H1 (cell line): ENCODE results near the gene PPP1R3G. TPM values are rescaled to one million over a fixed set of nuclear protein-coding genes. Genes with fewer than 3 reads are reported as not detected.

ENCODE experiments used
- CTCF ChIA-PET: fragments of 300-600 bp; sonication (Branson Sonifier 250); formaldehyde crosslinking; loops from one replicate; lab custom pipeline; 2021; ENCODE audit not compliant: partially characterized antibody; lab: Charles Lee
- POLR2A ChIA-PET: fragments of 300-600 bp; sonication (Branson Sonifier 250); formaldehyde crosslinking; loops from one replicate; lab custom pipeline; 2021; ENCODE audit warnings: inconsistent platforms; ENCODE audit not compliant: partially characterized antibody; lab: Charles Lee
- DNase-seq, 2 experiments: peaks; one replicate each; pipeline versions ENCODE4 v3.0.0 to v3.0.0-alpha.2; 2010 to 2022; ENCODE audit warnings: low spot score in 2 of 2, low read depth in 1 of 2, mixed read lengths in 1 of 2
- FAIRE-seq: peaks from 2 replicates; lab custom pipeline; 2011; peaks lifted over from hg19 to GRCh38; lab: Jason Lieb, UNC
- H2AFZ ChIP-seq: 2 replicates; pipeline ENCODE4 v1.8.1; 2012; ENCODE audit warnings: low read length, inconsistent platforms
- H2AK5ac ChIP-seq: 2 replicates; pipeline ENCODE4 v1.6.1; 2013; ENCODE audit warnings: low read depth, low read length
- H2BK120ac ChIP-seq: replicated peaks from 2 replicates; pipeline ENCODE3; 2013; ENCODE audit warnings: low read depth, low read length, inconsistent platforms
- H2BK12ac ChIP-seq: 2 replicates; pipeline ENCODE4 v1.6.1; 2013; ENCODE audit warnings: low read depth, low read length
- H2BK15ac ChIP-seq: 2 replicates; pipeline ENCODE4 v1.6.1; 2013; ENCODE audit warnings: low read length
- H2BK20ac ChIP-seq: 2 replicates; pipeline ENCODE4 v1.6.1; 2013; ENCODE audit warnings: low read length
- H2BK5ac ChIP-seq: 2 replicates; pipeline ENCODE4 v1.6.1; 2013; ENCODE audit warnings: low read depth, low read length
- H3K14ac ChIP-seq: 2 replicates; pipeline ENCODE4 v1.6.1; 2013; ENCODE audit warnings: inconsistent platforms; ENCODE audit not compliant: insufficient read length
- H3K18ac ChIP-seq: 2 replicates; pipeline ENCODE4 v1.6.1; 2013; ENCODE audit warnings: low read length; ENCODE audit errors: extremely low read depth
- H3K23ac ChIP-seq: 2 replicates; pipeline ENCODE4 v1.6.1; 2013; ENCODE audit warnings: inconsistent platforms; ENCODE audit not compliant: insufficient read length
- H3K23me2 ChIP-seq: 2 replicates; pipeline ENCODE4 v1.6.1; 2013; ENCODE audit warnings: low read depth, low read length
- H3K27ac ChIP-seq: 2 replicates; pipeline ENCODE4 v1.6.1; 2011; ENCODE audit warnings: low read depth, low read length, inconsistent platforms
- H3K27me3 ChIP-seq, 4 experiments: replicated peaks in 1 of 4; 1 replicate in 1 of 4; 2 replicates in 3 of 4; pipeline versions ENCODE4 v1.6.1 to v1.8.1; 2011 to 2013; ENCODE audit warnings: low read length in 3 of 4, mild to moderate bottlenecking in 3 of 4, inconsistent platforms in 2 of 4, mixed read lengths in 2 of 4, moderate library complexity in 1 of 4; ENCODE audit not compliant: control insufficient read depth in 3 of 4, insufficient read depth in 3 of 4; ENCODE audit errors: extremely low read depth in 1 of 4
- H3K36me3 ChIP-seq, 4 experiments: 2 replicates each; pipeline versions ENCODE4 v1.6.1 to v1.8.1; 2011 to 2013; ENCODE audit warnings: mild to moderate bottlenecking in 4 of 4, low read length in 3 of 4, moderate library complexity in 2 of 4, control low read depth in 1 of 4, inconsistent platforms in 1 of 4; ENCODE audit not compliant: insufficient read depth in 4 of 4, control insufficient read depth in 2 of 4
- H3K4ac ChIP-seq: replicated peaks from 2 replicates; pipeline ENCODE3; 2013; ENCODE audit warnings: low read length, low read depth, mixed read lengths, inconsistent platforms; ENCODE audit not compliant: insufficient read length
- H3K4me1 ChIP-seq, 4 experiments: replicated peaks in 1 of 4; 1 replicate in 1 of 4; 2 replicates in 3 of 4; pipeline versions ENCODE4 v1.6.1 to v1.8.1; 2011 to 2013; ENCODE audit warnings: low read length in 3 of 4, inconsistent platforms in 2 of 4, mixed read lengths in 1 of 4; ENCODE audit not compliant: insufficient read depth in 4 of 4, control insufficient read depth in 3 of 4
- H3K4me2 ChIP-seq, 2 experiments: 2 replicates each; pipeline versions ENCODE4 v1.6.1 to v1.8.1; 2011 to 2013; ENCODE audit warnings: low read depth in 2 of 2, low read length in 2 of 2, control low read depth in 1 of 2, inconsistent platforms in 1 of 2, mild to moderate bottlenecking in 1 of 2; ENCODE audit not compliant: insufficient read depth in 1 of 2
- H3K4me3 ChIP-seq, 4 experiments: fragments of 200-600, 300-600 bp in 1 of 4; sonication (generic), shearing (Covaris generic), sonication (Bioruptor Twin) in 1 of 4; 2 replicates each; pipeline versions ENCODE4 v1.5.1 to v1.8.1; 2011 to 2016; ENCODE audit warnings: low read length in 4 of 4, low read depth in 3 of 4, control low read depth in 2 of 4, inconsistent platforms in 2 of 4, mild to moderate bottlenecking in 2 of 4, mixed read lengths in 1 of 4, moderate library complexity in 1 of 4; ENCODE audit not compliant: insufficient read depth in 2 of 4; ENCODE audit errors: extremely low read depth in 1 of 4
- H3K56ac ChIP-seq: replicated peaks from 2 replicates; pipeline ENCODE3; 2013; ENCODE audit warnings: low read depth, mild to moderate bottlenecking, mixed read lengths, low read length, inconsistent platforms; ENCODE audit not compliant: insufficient read length
- H3K79me1 ChIP-seq: 2 replicates; pipeline ENCODE4 v1.6.1; 2013; ENCODE audit warnings: low read depth, low read length, control low read depth
- H3K79me2 ChIP-seq, 2 experiments: 2 replicates each; pipeline versions ENCODE4 v1.6.1 to v1.8.1; 2012 to 2013; ENCODE audit warnings: low read length in 2 of 2, mild to moderate bottlenecking in 2 of 2, inconsistent platforms in 1 of 2; ENCODE audit not compliant: insufficient read depth in 2 of 2, control insufficient read depth in 1 of 2
- H3K9ac ChIP-seq, 4 experiments: replicated peaks in 1 of 4; 1 replicate in 1 of 4; 2 replicates in 3 of 4; pipeline versions ENCODE4 v1.6.1 to v1.8.1; 2011 to 2013; ENCODE audit warnings: low read depth in 3 of 4, low read length in 3 of 4, control low read depth in 2 of 4, mild to moderate bottlenecking in 2 of 4, moderate library complexity in 2 of 4, inconsistent platforms in 1 of 4; ENCODE audit errors: extremely low read depth in 1 of 4
- H3K9me3 ChIP-seq, 2 experiments: 2 replicates each; pipeline versions ENCODE4 v1.6.1 to v1.8.1; 2012 to 2013; ENCODE audit warnings: mild to moderate bottlenecking in 2 of 2, moderate library complexity in 2 of 2, control low read depth in 1 of 2, inconsistent platforms in 1 of 2, low read depth in 1 of 2, low read length in 1 of 2, mixed read lengths in 1 of 2; ENCODE audit not compliant: insufficient read depth in 2 of 2
- H4K20me1 ChIP-seq, 2 experiments: replicated peaks in 1 of 2; 2 replicates each; pipeline versions ENCODE3 to v1.8.1; 2011 to 2013; ENCODE audit warnings: inconsistent platforms in 2 of 2, low read length in 2 of 2, mild to moderate bottlenecking in 1 of 2; ENCODE audit not compliant: insufficient read depth in 2 of 2, control insufficient read depth in 1 of 2
- H4K5ac ChIP-seq: 2 replicates; pipeline ENCODE4 v1.6.1; 2013; ENCODE audit warnings: low read length, low read depth, mixed read lengths, inconsistent platforms; ENCODE audit not compliant: insufficient read length
- H4K8ac ChIP-seq: 2 replicates; pipeline ENCODE4 v1.8.0; 2013; ENCODE audit warnings: mild to moderate bottlenecking, moderate library complexity, low read length, inconsistent platforms; ENCODE audit not compliant: insufficient read depth; ENCODE audit errors: extremely low read depth
- H4K91ac ChIP-seq: replicated peaks from 2 replicates; pipeline ENCODE3; 2013; ENCODE audit warnings: low read length, mixed read lengths, inconsistent platforms; ENCODE audit not compliant: insufficient read length
- ASH2L ChIP-seq: fragments of 200-600, 300-600 bp; sonication (generic); IDR thresholded peaks from one replicate; pipeline ENCODE4 v1.7.1; 2017; ENCODE audit warnings: low read length
- BRCA1 ChIP-seq: IDR thresholded peaks from 2 replicates; pipeline ENCODE4 v1.6.1; 2012; ENCODE audit warnings: low read depth, low read length, improper control_type of control experiment
- E2F6 ChIP-seq: IDR thresholded peaks from 2 replicates; pipeline ENCODE4 v1.6.1; 2012; ENCODE audit warnings: inconsistent platforms
- EP300 ChIP-seq, 2 experiments: IDR thresholded peaks; 1 replicate in 1 of 2; 2 replicates in 1 of 2; pipeline ENCODE4 v1.6.1; 2011 to 2012; ENCODE audit warnings: low read depth in 2 of 2, low read length in 2 of 2, mild to moderate bottlenecking in 2 of 2, borderline replicate concordance in 1 of 2, inconsistent platforms in 1 of 2, moderate library complexity in 1 of 2
- GABPA ChIP-seq: IDR thresholded peaks from 2 replicates; pipeline ENCODE4 v1.6.1; 2011; ENCODE audit warnings: mild to moderate bottlenecking, low read length, moderate library complexity, borderline replicate concordance; ENCODE audit not compliant: insufficient read depth
- JUND ChIP-seq: IDR thresholded peaks from 2 replicates; pipeline ENCODE4 v1.6.1; 2011; ENCODE audit warnings: mild to moderate bottlenecking, improper control_type of control experiment, low read length
- SP4 ChIP-seq: IDR thresholded peaks from 2 replicates; pipeline ENCODE4 v1.6.1; 2012; ENCODE audit warnings: low read length, inconsistent platforms
- YY1 ChIP-seq: IDR thresholded peaks from 2 replicates; pipeline ENCODE4 v1.6.1; 2011; ENCODE audit warnings: low read depth, mild to moderate bottlenecking, low read length
- WGBS, 2 experiments: shearing (Covaris generic) in 1 of 2; methylation state at CpG; one replicate each; pipeline versions ENCODE4 v1.1.6 to v1.1.7; 2013 to 2015; ENCODE audit warnings: low lambda C conversion rate in 2 of 2, mixed read lengths in 2 of 2, inconsistent platforms in 1 of 2, low coverage in 1 of 2, missing lambda C conversion rate in 1 of 2; ENCODE audit not compliant: insufficient replicate concordance in 2 of 2, insufficient coverage in 1 of 2, insufficient read length in 1 of 2; ENCODE audit errors: extremely low coverage in 1 of 2, missing lambda C conversion rate in 1 of 2; 5-methylcytosine and 5-hydroxymethylcytosine counted together
- polyA plus RNA-seq, 7 experiments: library from polyadenylated mRNA; depleted of rRNA in 3 of 7; stranded (reverse) in 5 of 7; unstranded in 2 of 7; fragments of >200 nt in 5 of 7; fragments of 200-250 nt in 2 of 7; gene quantifications; 1 replicate in 5 of 7; 2 replicates in 1 of 7; 4 replicates in 1 of 7; pipeline versions ENCODE4 v1.2.1 to v1.2.3, GENCODE V29; 2011 to 2013; ENCODE audit warnings: missing spikeins in 2 of 7, mixed read lengths in 2 of 7
- total RNA-seq: library from RNA; stranded (reverse); fragmentation: NEBNext Ultra II Directional; extraction: Animal tissue kit (Norgen Biotek cat#: 25700); gene quantifications from 2 replicates; pipeline ENCODE4 v1.2.1, GENCODE V29; 2021

Gene PPP1R3G
- total and polyA plus RNA-seq, 2 of the 8 experiments (the other 6 are each of a cell fraction or from before 2014, with no cell fraction given): 0.03 to 0.09 TPM

GRCh38 chr6:5079692-5080091, 5.4 kb upstream of the PPP1R3G start:
- H3K23me2 ChIP-seq: peaks cover 2% of the 10 kb centered on the region; the same call in 1 of the 2 replicates
- no peak overlapping the region for H2BK20ac ChIP-seq
- peaks cover 9 to 28% (median 25%) of the 10 kb centered on the region in 4 experiments for H3K27me3 ChIP-seq
- H2BK120ac ChIP-seq: no peak overlapping the region
- H4K20me1 ChIP-seq: peaks cover 0 to 4% of the 10 kb centered on the region in 2 experiments
- H3K79me2 ChIP-seq: no peaks in the 10 kb centered on the region
- ChIA-PET POLR2A (interaction anchor here (0.6 kb wide), 1 partner anchor 112 kb away, joined by 3 read pairs; no protein-coding TSS in a partner anchor), CTCF (interaction anchor here (0.7 to 1.5 kb wide), 4 partner anchors 9 to 64 kb away, joined by 3 read pairs; no protein-coding TSS in a partner anchor)
- TF ChIP-seq E2F6 (no peak), JUND (no peak), BRCA1 (no peak), ASH2L (no peak), SP4 (no peak), EP300 (IDR thresholded peaks at IDR 0.05; ENCODE audit: borderline replicate concordance in 1 of 2, low read depth in 2 of 2, low read length in 2 of 2) (no peak), YY1 (no peak), GABPA (no peak)
- H4K8ac ChIP-seq: no peak overlapping the region
- FAIRE-seq (no peak), DNase-seq (no peak)
- no peak overlapping the region for H2BK12ac ChIP-seq
- H4K91ac ChIP-seq: no peak overlapping the region
- no peak overlapping the region for H2AK5ac ChIP-seq
- no peak overlapping the region for H3K18ac ChIP-seq
- no peak overlapping the region for H3K14ac ChIP-seq
- H3K9ac ChIP-seq: no peak overlapping the region
- H3K36me3 ChIP-seq: no peaks in the 10 kb centered on the region
- H2BK5ac ChIP-seq: no peak overlapping the region
- H3K4ac ChIP-seq: no peak overlapping the region
- H2BK15ac ChIP-seq: no peak overlapping the region
- H3K56ac ChIP-seq: no peak overlapping the region
- no peak overlapping the region for H4K5ac ChIP-seq
- no peak overlapping the region for H3K27ac ChIP-seq
- no peak overlapping the region for H2AFZ ChIP-seq
- no peaks in the 10 kb centered on the region; the same call in 1 of the 2 replicates for H3K79me1 ChIP-seq
- H3K4me1 ChIP-seq: peaks cover 0 to 6% (median 0%) of the 10 kb centered on the region in 4 experiments; a peak in 2 of 7 replicates
- H3K23ac ChIP-seq: no peak overlapping the region
- no peaks in the 10 kb centered on the region for H3K9me3 ChIP-seq
- 91% methylated on average over 2 of the region's 2 CpGs; no CpG with 5 or more reads in 1 of the 2 experiments for WGBS, 2 experiments
- H3K4me2 ChIP-seq: no peak overlapping the region
- no peak overlapping the region for H3K4me3 ChIP-seq
